Placental pericyte (primary cell): ENCODE data around the gene PTGFRN. TPM values are rescaled to one million over a fixed set of nuclear protein-coding genes. Genes with fewer than 3 reads are reported as not detected.

Experiments
- small RNA-seq: library from RNA; depleted of rRNA; stranded (forward); fragments of <200 nt; gene quantifications from one replicate; pipeline ENCODE3, GENCODE V24; 2012; ENCODE audit warnings: low replicate concordance
- total RNA-seq: library from RNA; depleted of rRNA; stranded (reverse); fragments of >200 nt; gene quantifications from 2 replicates; pipeline ENCODE4 v1.2.3, GENCODE V29; 2012

PTGFRN gene
- total RNA-seq: 1.3 and 2.7 TPM in 2 replicates

GRCh38 chr1:116909512-116910378 is at the start of gene PTGFRN:
Gene PTGFRN, plus strand, starts transcription at chr1:116909916. Its CDS starts 288 bp downstream, at chr1:116910204.

GRCh38 chr1:117001254-117001927 is 91.7 kb downstream of the PTGFRN start, which contains the start of gene CD101:
Gene CD101, plus strand, starts transcription at chr1:117001760. Its CDS starts 58 bp downstream, at chr1:117001818.

Small RNA genes lying within 50 kb of the gene (small RNA-seq; reads per million reads assigned to genes)
- gene RNA5SP55: not detected

Other genes starting within 250 kb of the PTGFRN start
- gene IGSF3, start 242.2 kb upstream of the PTGFRN start, total RNA-seq: under 0.01 and 1.1 TPM in 2 replicates
- not detected in 2 replicates for gene CD2, start 155.5 kb upstream of the PTGFRN start, total RNA-seq
- not detected in 2 replicates for gene CD101, start 91.8 kb downstream of the PTGFRN start, total RNA-seq
- gene TTF2, start 150.4 kb downstream of the PTGFRN start, total RNA-seq: 6.3 and 30.4 TPM in 2 replicates
- gene TRIM45, start 211.8 kb downstream of the PTGFRN start, total RNA-seq: 0.88 and 1.4 TPM in 2 replicates